Measurements from ENCODE around the gene ARID2. TPM values are rescaled to one million over a fixed set of nuclear protein-coding genes. Genes with fewer than 3 reads are reported as not detected.

Gene ARID2
- total and polyA plus RNA-seq, 2 of the 13 experiments (the other 11 are each of a cell fraction or from before 2014, with no cell fraction given) = 15.9 to 22.2 TPM

GRCh38 chr12:45726603-45727300 is 2.8 kb upstream of the ARID2 start (continued):
- TF ChIP-seq STAT6 (CRISPR knock-in tag; IDR thresholded peaks at IDR 0.05; ENCODE audit: borderline replicate concordance) (no peak), SNRNP70 (IDR thresholded peaks at IDR 0.05; ENCODE audit: low read depth, low read length) (no peak), JDP2 (CRISPR knock-in tag; IDR thresholded peaks at IDR 0.05; ENCODE audit: borderline replicate concordance) (no peak), NRL (CRISPR knock-in tag; IDR thresholded peaks at IDR 0.05; ENCODE audit: borderline replicate concordance) (0 out of 2 replicates have a peak, but pooled peaks have one; percentile 7), ZFP82 (CRISPR knock-in tag; IDR thresholded peaks at IDR 0.05; ENCODE audit: borderline replicate concordance) (0 out of 2 replicates have a peak, but pooled peaks have one; percentile 22), ZNF879 (CRISPR knock-in tag; IDR thresholded peaks at IDR 0.05) (peak; percentile 48; the same call in 1 of the 2 replicates), ZNF337 (CRISPR knock-in tag; IDR thresholded peaks at IDR 0.05; ENCODE audit: borderline replicate concordance, low read depth) (0 out of 2 replicates have a peak, but pooled peaks have one; percentile 62), BCL3 (CRISPR knock-in tag; IDR thresholded peaks at IDR 0.05) (peak; percentile 20; the same call in 1 of the 2 replicates), NFKBIZ (CRISPR knock-in tag; IDR thresholded peaks at IDR 0.05) (no peak), MBNL3 (CRISPR knock-in tag; conservative IDR thresholded peaks at IDR 0.05) (no peak), ZFP91 (CRISPR knock-in tag; IDR thresholded peaks at IDR 0.05; ENCODE audit: borderline replicate concordance) (peak; percentile 44; the same call in 1 of the 2 replicates), ZNF136 (CRISPR knock-in tag; IDR thresholded peaks at IDR 0.05; ENCODE audit: low read depth) (peak; percentile 31; the same call in 1 of the 2 replicates), GRHL1 (CRISPR knock-in tag; conservative IDR thresholded peaks at IDR 0.05) (no peak), SRSF1 (optimal IDR thresholded peaks at IDR 0.05; ENCODE audit: low read depth, low read length) (peak; percentile 32), ZNF343 (CRISPR knock-in tag; IDR thresholded peaks at IDR 0.05) (no peak), NFATC3 (CRISPR knock-in tag; IDR thresholded peaks at IDR 0.05) (0 out of 2 replicates have a peak, but pooled peaks have one; percentile 63), SAFB2 (CRISPR knock-in tag; IDR thresholded peaks at IDR 0.05; ENCODE audit: borderline replicate concordance, low read depth) (0 out of 2 replicates have a peak, but pooled peaks have one; percentile 24), ARHGAP35 (CRISPR knock-in tag; IDR thresholded peaks at IDR 0.05; ENCODE audit: borderline replicate concordance) (peak; percentile 12; the same call in 1 of the 2 replicates), ZNF441 (CRISPR knock-in tag; IDR thresholded peaks at IDR 0.05; ENCODE audit: borderline replicate concordance) (peak; percentile 91), ZNF224 (CRISPR knock-in tag; IDR thresholded peaks at IDR 0.05) (0 out of 2 replicates have a peak, but pooled peaks have one; percentile 6)

Measured in HepG2 (cell line).